Spleen (tissue), 7 donors: ENCODE data around the gene PTPRZ1.

Experiments
- POLR2A ChIP-seq, 3 donors: fragments of 450-650 bp; IDR thresholded peaks; one replicate each; pipeline ENCODE4 v1.5.1; 2017; ENCODE audit warnings: antibody characterized with exemption in 3 of 3, mild to moderate bottlenecking in 1 of 3
- POLR2AphosphoS5 ChIP-seq, 3 donors: sonication (generic); formaldehyde crosslinking; IDR thresholded peaks; one replicate each; pipeline ENCODE4 v1.5.1; 2017; ENCODE audit warnings: antibody characterized with exemption in 3 of 3
- TF ChIP-seq, protein P1 (sequence below), 11 experiments: fragments of 200-600 bp in 7 of 11; fragments of 450-650 bp in 4 of 11; sonication (generic) in 4 of 11; IDR thresholded peaks in 8 of 11; conservative IDR thresholded peaks in 3 of 11; 1 replicate in 7 of 11; 2 replicates in 4 of 11; pipeline versions ENCODE4 v1.4.0 to v1.8.0; 2016 to 2021; ENCODE audit warnings: antibody characterized with exemption in 11 of 11, inconsistent platforms in 4 of 11, mild to moderate bottlenecking in 1 of 11
- donor health status: DM: no; HTN: no; CAD: no; lungs with moderate emphysema.
- donor health status: DM: no; HTN: no; CAD: no.
- donor health status: DM: no; HTN: no; CAD: no.

- TF ChIP-seq, protein P1, sequence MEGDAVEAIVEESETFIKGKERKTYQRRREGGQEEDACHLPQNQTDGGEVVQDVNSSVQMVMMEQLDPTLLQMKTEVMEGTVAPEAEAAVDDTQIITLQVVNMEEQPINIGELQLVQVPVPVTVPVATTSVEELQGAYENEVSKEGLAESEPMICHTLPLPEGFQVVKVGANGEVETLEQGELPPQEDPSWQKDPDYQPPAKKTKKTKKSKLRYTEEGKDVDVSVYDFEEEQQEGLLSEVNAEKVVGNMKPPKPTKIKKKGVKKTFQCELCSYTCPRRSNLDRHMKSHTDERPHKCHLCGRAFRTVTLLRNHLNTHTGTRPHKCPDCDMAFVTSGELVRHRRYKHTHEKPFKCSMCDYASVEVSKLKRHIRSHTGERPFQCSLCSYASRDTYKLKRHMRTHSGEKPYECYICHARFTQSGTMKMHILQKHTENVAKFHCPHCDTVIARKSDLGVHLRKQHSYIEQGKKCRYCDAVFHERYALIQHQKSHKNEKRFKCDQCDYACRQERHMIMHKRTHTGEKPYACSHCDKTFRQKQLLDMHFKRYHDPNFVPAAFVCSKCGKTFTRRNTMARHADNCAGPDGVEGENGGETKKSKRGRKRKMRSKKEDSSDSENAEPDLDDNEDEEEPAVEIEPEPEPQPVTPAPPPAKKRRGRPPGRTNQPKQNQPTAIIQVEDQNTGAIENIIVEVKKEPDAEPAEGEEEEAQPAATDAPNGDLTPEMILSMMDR (IDR thresholded peaks at IDR 0.05 in 8 of 11, conservative IDR thresholded peaks at IDR 0.05 in 3 of 11), result no peak
- no peak for TF ChIP-seq POLR2A (IDR thresholded peaks at IDR 0.05)
- no peak for TF ChIP-seq POLR2AphosphoS5 (IDR thresholded peaks at IDR 0.05)
These were observed 12.0 kb upstream of the PTPRZ1 start for GRCh38 chr7:121860953-121861352.
